Neutrophil (primary cell): ENCODE results near the gene SCFD2.

Source experiments
- H3K27ac ChIP-seq: fragments of 200-600 bp; sonication (generic); 2 replicates; pipeline ENCODE4 v1.5.1; 2016; ENCODE audit warnings: mild to moderate bottlenecking, moderate library complexity
- H3K27me3 ChIP-seq: fragments of 200-600 bp; sonication (generic); 2 replicates; pipeline ENCODE4 v1.6.0; 2016; ENCODE audit warnings: mild to moderate bottlenecking
- H3K36me3 ChIP-seq: fragments of 200-600 bp; sonication (generic); 2 replicates; pipeline ENCODE4 v1.5.1; 2017
- H3K4me1 ChIP-seq, 2 experiments: fragments of 200-600 bp in 1 of 2; sonication (generic) in 1 of 2; 1 replicate in 1 of 2; 2 replicates in 1 of 2; pipeline versions ENCODE4 v1.5.1 to v1.6.1; 2013 to 2016; ENCODE audit warnings: low read depth in 1 of 2, low read length in 1 of 2, mild to moderate bottlenecking in 1 of 2, moderate library complexity in 1 of 2; ENCODE audit not compliant: control insufficient read depth in 1 of 2, insufficient read depth in 1 of 2
- H3K4me3 ChIP-seq, 2 experiments: fragments of 200-600 bp in 1 of 2; sonication (generic) in 1 of 2; 1 replicate in 1 of 2; 2 replicates in 1 of 2; pipeline ENCODE4 v1.5.1; 2013 to 2016; ENCODE audit warnings: low read depth in 1 of 2, low read length in 1 of 2, mild to moderate bottlenecking in 1 of 2, moderate library complexity in 1 of 2
- H3K9me3 ChIP-seq: fragments of 200-600 bp; sonication (generic); 2 replicates; pipeline ENCODE4 v1.5.1; 2016
- TF ChIP-seq, protein P1 (sequence below): fragments of 200-600 bp; sonication (generic); IDR thresholded peaks from 2 replicates; pipeline ENCODE4 v1.5.1; 2016; ENCODE audit warnings: antibody characterized with exemption

Gene SCFD2

DNA sequence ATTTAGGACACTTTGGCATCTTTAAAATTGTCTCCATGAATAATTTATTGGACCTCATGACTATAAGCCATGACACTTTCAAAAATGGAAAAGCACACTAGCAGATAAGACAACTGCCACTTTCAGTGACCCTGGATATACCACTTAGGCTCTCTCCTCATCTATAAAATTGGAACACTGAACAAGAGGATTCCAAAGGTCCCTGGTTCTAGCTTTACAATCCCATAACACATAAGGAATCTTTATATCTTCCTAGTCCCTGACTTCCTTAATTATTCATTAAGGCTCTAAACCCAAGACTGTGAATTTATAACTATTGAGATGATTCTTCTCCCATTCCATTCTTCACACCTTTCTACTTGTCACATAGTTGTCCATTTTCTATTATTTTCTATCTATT is 190.2 kb downstream of the SCFD2 start:
- TF ChIP-seq, protein P1, sequence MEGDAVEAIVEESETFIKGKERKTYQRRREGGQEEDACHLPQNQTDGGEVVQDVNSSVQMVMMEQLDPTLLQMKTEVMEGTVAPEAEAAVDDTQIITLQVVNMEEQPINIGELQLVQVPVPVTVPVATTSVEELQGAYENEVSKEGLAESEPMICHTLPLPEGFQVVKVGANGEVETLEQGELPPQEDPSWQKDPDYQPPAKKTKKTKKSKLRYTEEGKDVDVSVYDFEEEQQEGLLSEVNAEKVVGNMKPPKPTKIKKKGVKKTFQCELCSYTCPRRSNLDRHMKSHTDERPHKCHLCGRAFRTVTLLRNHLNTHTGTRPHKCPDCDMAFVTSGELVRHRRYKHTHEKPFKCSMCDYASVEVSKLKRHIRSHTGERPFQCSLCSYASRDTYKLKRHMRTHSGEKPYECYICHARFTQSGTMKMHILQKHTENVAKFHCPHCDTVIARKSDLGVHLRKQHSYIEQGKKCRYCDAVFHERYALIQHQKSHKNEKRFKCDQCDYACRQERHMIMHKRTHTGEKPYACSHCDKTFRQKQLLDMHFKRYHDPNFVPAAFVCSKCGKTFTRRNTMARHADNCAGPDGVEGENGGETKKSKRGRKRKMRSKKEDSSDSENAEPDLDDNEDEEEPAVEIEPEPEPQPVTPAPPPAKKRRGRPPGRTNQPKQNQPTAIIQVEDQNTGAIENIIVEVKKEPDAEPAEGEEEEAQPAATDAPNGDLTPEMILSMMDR = no peak
- Histone ChIP-seq H3K27ac (no peak overlapping the region), H3K27me3 (no peaks in the 10 kb centered on the region), H3K36me3 (no peaks in the 10 kb centered on the region), H3K9me3 (no peaks in the 10 kb centered on the region), H3K4me3 (no peak overlapping the region), H3K4me1 (no peaks in the 10 kb centered on the region)

DNA sequence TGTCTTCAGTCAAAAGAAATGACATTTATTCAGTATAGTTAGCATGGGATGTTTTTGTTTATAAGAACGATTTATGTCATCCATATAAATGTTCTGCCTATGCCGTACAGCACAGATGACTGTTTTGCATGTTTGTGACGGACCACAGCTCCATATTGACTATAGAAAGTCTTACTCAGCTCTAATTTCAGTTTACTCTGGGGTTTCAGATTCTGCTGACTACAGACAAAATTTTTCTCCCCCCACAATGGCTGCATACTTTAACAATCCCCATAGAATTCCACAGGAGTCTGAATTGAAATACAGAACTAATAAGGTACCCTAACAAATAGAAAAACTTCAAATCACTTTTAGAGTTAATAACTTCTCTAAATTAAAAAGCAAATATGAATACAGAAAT is 191.0 kb downstream of the SCFD2 start:
- TF ChIP-seq, protein P1 = no peak
- Histone ChIP-seq H3K27ac (no peak overlapping the region), H3K9me3 (no peaks in the 10 kb centered on the region), H3K36me3 (no peaks in the 10 kb centered on the region), H3K27me3 (no peaks in the 10 kb centered on the region), H3K4me3 (no peak overlapping the region), H3K4me1 (no peaks in the 10 kb centered on the region)

DNA sequence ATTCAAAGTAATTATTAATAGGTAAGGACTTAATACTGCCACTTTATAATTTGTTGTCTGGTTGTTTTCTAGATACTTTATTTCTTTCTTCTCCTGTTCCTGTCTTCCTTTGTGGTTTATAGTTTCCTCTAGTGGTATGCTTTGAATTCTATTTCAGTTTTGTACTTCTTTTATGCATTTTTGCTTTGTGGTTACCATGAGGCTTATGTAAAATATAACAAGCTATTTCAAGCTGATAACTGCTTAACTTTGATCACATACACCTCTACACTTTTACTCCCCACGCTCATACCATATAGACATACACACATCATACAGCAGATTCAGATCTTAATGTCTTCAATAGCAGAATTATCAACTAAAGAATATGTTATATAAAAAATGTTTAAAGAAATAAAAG is 192.3 kb downstream of the SCFD2 start:
- H3K4me1 ChIP-seq = no peaks in the 10 kb centered on the region
- H3K27me3 ChIP-seq = no peaks in the 10 kb centered on the region
- H3K36me3 ChIP-seq = no peaks in the 10 kb centered on the region
- no peak overlapping the region for H3K27ac ChIP-seq
- H3K9me3 ChIP-seq = no peaks in the 10 kb centered on the region
- no peak overlapping the region for H3K4me3 ChIP-seq
- TF ChIP-seq, protein P1 = no peak

DNA sequence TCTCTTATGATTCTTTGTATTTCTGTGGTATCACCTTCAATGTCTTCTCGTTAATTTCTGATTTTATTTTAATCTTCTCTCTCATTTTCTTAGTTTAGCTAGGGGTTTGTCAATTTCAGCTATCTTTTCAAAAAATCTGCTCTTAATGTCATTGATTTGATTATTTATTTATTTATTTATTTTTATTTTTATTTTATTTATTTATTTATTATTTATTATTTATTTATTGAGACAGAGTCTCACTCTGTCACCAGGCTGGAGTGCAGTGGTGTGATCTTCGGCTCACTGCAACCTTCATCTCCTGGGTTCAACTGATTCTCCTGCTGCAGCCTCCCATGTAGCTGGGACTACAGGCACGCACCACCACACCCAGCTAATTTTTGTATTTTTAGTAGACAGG is 194.1 kb downstream of the SCFD2 start:
- Histone ChIP-seq H3K27ac (no peak overlapping the region), H3K36me3 (no peaks in the 10 kb centered on the region), H3K4me3 (no peak overlapping the region), H3K9me3 (no peaks in the 10 kb centered on the region), H3K27me3 (no peaks in the 10 kb centered on the region), H3K4me1 (no peaks in the 10 kb centered on the region)
- TF ChIP-seq, protein P1 = no peak

DNA sequence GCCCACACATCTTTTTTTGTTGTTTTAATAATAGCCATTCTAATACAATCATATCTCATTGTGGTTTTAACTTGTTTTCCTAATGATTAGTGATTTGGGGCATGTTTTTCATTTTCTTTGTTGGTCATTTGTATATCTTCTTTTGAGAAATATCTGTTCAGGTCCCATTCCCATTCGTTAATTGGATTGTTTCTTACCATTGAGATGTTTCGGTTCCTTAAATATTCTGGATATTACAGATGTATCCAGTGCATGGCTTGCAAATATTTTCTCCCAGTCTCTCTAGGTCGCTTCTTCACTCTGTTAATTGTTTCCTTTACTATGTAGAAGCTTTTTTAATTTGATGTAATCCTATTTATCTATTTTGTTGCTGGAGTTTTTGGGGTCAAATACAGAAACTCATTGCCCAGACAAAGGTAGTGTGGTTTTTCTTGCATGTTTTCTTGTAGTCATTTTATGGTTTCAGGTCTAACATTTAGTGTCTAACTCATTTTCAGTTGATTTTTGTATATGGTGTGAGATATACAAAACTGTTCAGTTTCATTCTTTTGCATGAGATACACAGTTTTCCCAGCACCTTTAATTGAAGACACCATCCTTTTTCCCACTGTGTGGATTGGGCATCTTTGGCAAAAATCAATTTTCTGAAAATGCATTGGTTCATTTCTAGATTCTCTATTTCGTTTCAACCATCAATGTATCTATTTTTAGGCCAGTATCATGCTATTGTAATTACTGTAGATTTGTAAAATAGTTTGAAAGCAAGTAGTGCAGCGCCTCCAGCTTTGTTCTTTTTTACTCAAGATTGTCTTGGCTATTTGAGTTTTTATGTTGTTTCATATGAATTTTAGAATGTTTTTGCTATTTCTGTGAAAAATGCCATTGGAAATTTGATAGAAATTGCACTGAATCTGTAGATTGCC is 195.9 kb downstream of the SCFD2 start:
- Histone ChIP-seq H3K36me3 (no peaks in the 10 kb centered on the region), H3K9me3 (no peaks in the 10 kb centered on the region), H3K4me3 (no peak overlapping the region), H3K27me3 (no peaks in the 10 kb centered on the region), H3K27ac (no peak overlapping the region), H3K4me1 (no peaks in the 10 kb centered on the region)
- TF ChIP-seq, protein P1 = no peak
